K562 (cell line): ENCODE measurements around the gene UNC5C. TPM values are rescaled to one million over a fixed set of nuclear protein-coding genes. Genes with fewer than 3 reads are reported as not detected.

Experiments used
- ATAC-seq: fragments of 200-7000 bp; cut with Tn5 transposase; 3 replicates; pipeline ENCODE4 v1.9.1; 2020; ENCODE audit warnings: moderate library complexity
- BruUV-seq: library from RNA; stranded (reverse); fragments of 400-500 nt; replicated peaks from 2 replicates; lab custom pipeline; 2021; lab: Mats Ljungman, UMichigan
- CTCF ChIA-PET: fragments of 300-600 bp; formaldehyde crosslinking; extraction: SDS; loops from one replicate; lab custom pipeline; 2021; ENCODE audit warnings: low intra/inter-chr PET ratio; lab: Yijun Ruan, JAX
- POLR2A ChIA-PET: fragments of 300-600, 350-650 bp; sonication (Branson Sonifier 250); formaldehyde crosslinking; extraction: SDS; loops from one replicate; lab custom pipeline; 2021; ENCODE audit warnings: antibody characterized with exemption, inconsistent platforms; lab: Yijun Ruan, JAX
- DNase-seq, 4 experiments: peaks; one replicate each; pipeline versions ENCODE4 v3.0.0 to v3.0.0-alpha.2; 2011 to 2018; ENCODE audit warnings: low spot score in 3 of 4, mixed read lengths in 3 of 4; ENCODE audit errors: extremely low read depth in 1 of 4
- FAIRE-seq: peaks from 2 replicates; lab custom pipeline; 2011; peaks lifted over from hg19 to GRCh38; lab: Jason Lieb, UNC
- H2AFZ ChIP-seq: 2 replicates; pipeline ENCODE4 v1.6.0; 2011; ENCODE audit warnings: low read depth, low read length, control low read depth, inconsistent platforms
- H3K27ac ChIP-seq: fragments of 200-600 bp; 3 replicates; pipeline ENCODE4 v1.8.0; 2011; ENCODE audit warnings: low read depth, mild to moderate bottlenecking, control low read depth, inconsistent platforms, low read length, moderate library complexity, mixed read lengths; ENCODE audit errors: extremely low read depth
- H3K27me3 ChIP-seq, 2 experiments: fragments of 300-600 bp in 1 of 2; 2 replicates in 1 of 2; 3 replicates in 1 of 2; pipeline versions ENCODE4 v1.6.0 to v1.8.0; 2011; ENCODE audit warnings: inconsistent platforms in 2 of 2, low read length in 2 of 2, mild to moderate bottlenecking in 1 of 2, mixed read lengths in 1 of 2, moderate library complexity in 1 of 2; ENCODE audit not compliant: control insufficient read depth in 2 of 2, insufficient read depth in 2 of 2
- H3K36me3 ChIP-seq: fragments of 300-600 bp; 3 replicates; pipeline ENCODE4 v1.8.0; 2011; ENCODE audit warnings: mild to moderate bottlenecking, low read length, inconsistent platforms; ENCODE audit not compliant: control insufficient read depth, insufficient read depth
- H3K4me1 ChIP-seq, 2 experiments: fragments of 200-600 bp in 1 of 2; replicated peaks in 1 of 2; 2 replicates in 1 of 2; 3 replicates in 1 of 2; pipeline versions ENCODE4 v1.5.1 to v1.8.0; 2011; ENCODE audit warnings: inconsistent platforms in 2 of 2, low read length in 2 of 2, mild to moderate bottlenecking in 1 of 2, mixed read lengths in 1 of 2, moderate library complexity in 1 of 2; ENCODE audit not compliant: control insufficient read depth in 2 of 2, insufficient read depth in 2 of 2
- H3K4me2 ChIP-seq: 2 replicates; pipeline ENCODE4 v1.6.1; 2011; ENCODE audit warnings: low read length, control low read depth, inconsistent platforms, mixed read lengths; ENCODE audit not compliant: insufficient read depth
- H3K4me3 ChIP-seq: fragments of 200-600 bp; sonication (generic), shearing (Covaris generic); 2 replicates; pipeline ENCODE4 v1.5.1; 2016; ENCODE audit warnings: control low read depth, inconsistent platforms
- H3K79me2 ChIP-seq: fragments of 200-600 bp; 3 replicates; pipeline ENCODE4 v1.8.0; 2011; ENCODE audit warnings: low read length, inconsistent platforms; ENCODE audit not compliant: control insufficient read depth, insufficient read depth
- H3K9ac ChIP-seq, 2 experiments: 2 replicates each; pipeline versions ENCODE4 v1.6.0 to v1.6.1; 2011; ENCODE audit warnings: low read depth in 2 of 2, low read length in 2 of 2, control low read depth in 1 of 2, inconsistent platforms in 1 of 2, mild to moderate bottlenecking in 1 of 2, mixed read lengths in 1 of 2; ENCODE audit not compliant: insufficient read depth in 1 of 2
- H3K9me1 ChIP-seq: one replicate; pipeline ENCODE4 v1.6.0; 2011; ENCODE audit warnings: inconsistent platforms, mild to moderate bottlenecking, low read length, moderate library complexity; ENCODE audit not compliant: control insufficient read depth, insufficient read depth
- H3K9me3 ChIP-seq: replicated peaks from 2 replicates; pipeline ENCODE4 v1.5.1; 2011; ENCODE audit warnings: low read depth, low read length, inconsistent platforms; ENCODE audit not compliant: control insufficient read depth, insufficient read depth
- H4K20me1 ChIP-seq: replicated peaks from 2 replicates; pipeline ENCODE4 v1.6.1; 2011; ENCODE audit warnings: low read length, inconsistent platforms, mixed read lengths; ENCODE audit not compliant: control insufficient read depth, insufficient read depth
- MCM5 ChIP-seq: fragments of 450-650 bp; IDR thresholded peaks from 2 replicates; pipeline ENCODE4 v1.6.1; 2016; ENCODE audit warnings: low read depth
- NR3C1 ChIP-seq: sonication (generic); formaldehyde crosslinking; IDR thresholded peaks from 2 replicates; pipeline ENCODE4 v1.8.1; 2022; ENCODE audit warnings: missing genetic modification reagents
- PTBP1 ChIP-seq: fragments of 200-400 bp; formaldehyde crosslinking; IDR thresholded peaks from 2 replicates; pipeline ENCODE4 v1.6.1; 2017; ENCODE audit warnings: low read depth, low read length
- THAP7 ChIP-seq: fragments of 250-450 bp; sonication (Bioruptor Pico); IDR thresholded peaks from 2 replicates; pipeline ENCODE4 v1.5.0; 2021
- ZBTB9 ChIP-seq: fragments of 450-650 bp; formaldehyde crosslinking; IDR thresholded peaks from 2 replicates; pipeline ENCODE4 v1.4.0; 2020; ENCODE audit warnings: mild to moderate bottlenecking, moderate library complexity
- ZNF212 ChIP-seq: fragments of 450-650 bp; formaldehyde crosslinking; IDR thresholded peaks from 2 replicates; pipeline ENCODE4 v1.4.0; 2020; ENCODE audit warnings: mild to moderate bottlenecking
- ZNF232 ChIP-seq: sonication (generic); formaldehyde crosslinking; IDR thresholded peaks from 2 replicates; pipeline ENCODE4 v1.8.0; 2022; ENCODE audit warnings: mild to moderate bottlenecking, missing genetic modification reagents
- WGBS: fragments of 100-300 bp; shearing (Covaris generic); methylation state at CpG from one replicate; pipeline ENCODE4 v1.1.6; 2016; ENCODE audit warnings: low coverage, mixed read lengths; ENCODE audit not compliant: insufficient coverage; ENCODE audit errors: missing lambda C conversion rate; 5-methylcytosine and 5-hydroxymethylcytosine counted together
- in situ Hi-C: fragments of 300-500 bp; cut with MboI; formaldehyde crosslinking; loops from 4 replicates; pipeline ENCODE4 v1.15.0; 2018; ENCODE audit warnings: inconsistent platforms, mixed read lengths
- intact Hi-C: fragments of 100-400 bp; cut with micrococcal nuclease; formaldehyde crosslinking; loops from 2 replicates; pipeline ENCODE4 v1.14.2; 2022
- polyA plus RNA-seq, 8 experiments: library from polyadenylated mRNA; depleted of rRNA in 4 of 8; stranded (reverse) in 5 of 8; unstranded in 3 of 8; fragments of >200 nt; fragmentation: Nextera tagmentation in 2 of 8; fragmentation: Illumina TruSeq in 1 of 8; extraction: Ambion mirVana in 2 of 8; extraction: Trizol in 1 of 8; gene quantifications; 2 replicates each; pipeline versions ENCODE4 v1.2.1 to v1.2.3, GENCODE V29; 2011 to 2014; ENCODE audit warnings: inconsistent platforms in 1 of 8, missing spikeins in 1 of 8
- total RNA-seq, 7 experiments: library from RNA; depleted of rRNA in 6 of 7; stranded (reverse); fragments of >200 nt in 6 of 7; fragmentation: Illumina TruSeq in 2 of 7; extraction: Trizol in 2 of 7; gene quantifications; 2 replicates each; pipeline versions ENCODE4 v1.2.1 to v1.2.3, GENCODE V29; 2011 to 2021; ENCODE audit warnings: low replicate concordance in 1 of 7

UNC5C gene
- total and polyA plus RNA-seq, 9 of the 15 experiments (the other 6 are each of a cell fraction or from before 2014, with no cell fraction given) = under 0.01 to 0.10 (median 0.03) TPM; not detected in 1

- TF ChIP-seq ZNF232 (CRISPR knock-in tag) (no peak), PTBP1 (no peak), THAP7 (CRISPR knock-in tag) (no peak), MCM5 (no peak), ZBTB9 (CRISPR knock-in tag) (no peak), NR3C1 (CRISPR knock-in tag) (no peak), ZNF212 (CRISPR knock-in tag) (no peak)
- ATAC-seq (no peak), FAIRE-seq (no peak), DNase-seq (no peak)
- Histone ChIP-seq H3K9ac (no peak overlapping the region), H2AFZ (no peak overlapping the region), H3K36me3 (no peaks in the 10 kb centered on the region), H3K27me3 (peaks cover 0 to 8% of the 10 kb centered on the region in 2 experiments; a peak in 3 of 5 replicates), H3K79me2 (no peaks in the 10 kb centered on the region), H3K4me1 (no peaks in the 10 kb centered on the region), H4K20me1 (no peaks in the 10 kb centered on the region), H3K9me3 (no peaks in the 10 kb centered on the region), H3K4me3 (no peak overlapping the region), H3K27ac (no peak overlapping the region), H3K9me1 (no peaks in the 10 kb centered on the region), H3K4me2 (no peak overlapping the region)
- CTCF ChIA-PET = no interaction called here
- intact Hi-C loops (no loop called here), in situ Hi-C loops (loop anchor here (25.0 kb wide), 1 partner anchor 350 kb away; no protein-coding TSS in a partner anchor)
- WGBS = 2% methylated on average over 11 of the region's 12 CpGs
- no TSS peak for BruUV-seq
- POLR2A ChIA-PET = no interaction called here
These were observed 386.8 kb downstream of the UNC5C start for GRCh38 chr4:95161781-95162469.
